Peyer's patch (tissue), 4 donors: ENCODE results near the gene POSTN.

Experiments
- POLR2A ChIP-seq, 2 donors: fragments of 450-650 bp; IDR thresholded peaks; one replicate each; pipeline ENCODE4 v1.5.1; 2017; ENCODE audit warnings: antibody characterized with exemption in 2 of 2, mild to moderate bottlenecking in 2 of 2, moderate library complexity in 2 of 2
- TF ChIP-seq, protein P1 (sequence below), 6 experiments: fragments of 450-650 bp in 4 of 6; fragments of 200-600 bp in 2 of 6; sonication (generic) in 1 of 6; IDR thresholded peaks; one replicate each; pipeline ENCODE4 v1.5.1; 2017 to 2019; ENCODE audit warnings: antibody characterized with exemption in 6 of 6, mild to moderate bottlenecking in 3 of 6, moderate library complexity in 1 of 6

DNA sequence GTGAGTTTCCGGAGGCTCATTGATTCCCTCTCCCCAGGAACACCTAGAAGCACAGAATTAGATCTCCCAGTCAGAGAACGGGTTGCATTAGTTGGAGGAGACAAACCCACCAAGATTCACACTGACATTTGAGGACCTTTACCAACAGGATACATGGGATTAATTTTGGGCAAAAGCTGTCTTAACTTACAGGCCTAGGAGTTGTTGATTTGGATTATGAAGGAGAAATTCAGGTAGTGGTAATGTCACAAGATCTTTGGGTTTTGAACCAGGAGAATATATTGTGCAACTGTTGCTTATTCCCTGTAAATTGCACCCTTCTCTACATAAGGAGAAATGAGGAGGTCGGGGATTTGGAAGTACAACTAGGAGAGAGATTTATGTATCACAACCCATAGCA is 38.0 kb downstream of the POSTN start:
- TF ChIP-seq, protein P1, sequence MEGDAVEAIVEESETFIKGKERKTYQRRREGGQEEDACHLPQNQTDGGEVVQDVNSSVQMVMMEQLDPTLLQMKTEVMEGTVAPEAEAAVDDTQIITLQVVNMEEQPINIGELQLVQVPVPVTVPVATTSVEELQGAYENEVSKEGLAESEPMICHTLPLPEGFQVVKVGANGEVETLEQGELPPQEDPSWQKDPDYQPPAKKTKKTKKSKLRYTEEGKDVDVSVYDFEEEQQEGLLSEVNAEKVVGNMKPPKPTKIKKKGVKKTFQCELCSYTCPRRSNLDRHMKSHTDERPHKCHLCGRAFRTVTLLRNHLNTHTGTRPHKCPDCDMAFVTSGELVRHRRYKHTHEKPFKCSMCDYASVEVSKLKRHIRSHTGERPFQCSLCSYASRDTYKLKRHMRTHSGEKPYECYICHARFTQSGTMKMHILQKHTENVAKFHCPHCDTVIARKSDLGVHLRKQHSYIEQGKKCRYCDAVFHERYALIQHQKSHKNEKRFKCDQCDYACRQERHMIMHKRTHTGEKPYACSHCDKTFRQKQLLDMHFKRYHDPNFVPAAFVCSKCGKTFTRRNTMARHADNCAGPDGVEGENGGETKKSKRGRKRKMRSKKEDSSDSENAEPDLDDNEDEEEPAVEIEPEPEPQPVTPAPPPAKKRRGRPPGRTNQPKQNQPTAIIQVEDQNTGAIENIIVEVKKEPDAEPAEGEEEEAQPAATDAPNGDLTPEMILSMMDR (IDR thresholded peaks at IDR 0.05), result no peak
- no peak for TF ChIP-seq POLR2A (IDR thresholded peaks at IDR 0.05)
